NCI-H128 (cell line): ENCODE results near the gene SCN7A.
"Not testable (repeated sequence)": the region's sequence is repeated elsewhere in the genome, so short reads cannot be mapped to it uniquely, and the experiment has no call there.

ENCODE experiments used
- DNase-seq: peaks from one replicate; lab custom pipeline; 2025; ENCODE audit not compliant: unreplicated experiment; lab: John Stamatoyannopoulos, UW

Gene SCN7A

GRCh38 chr2:166360906-166361305 lies 133.1 kb downstream of the SCN7A start:
- DNase-seq = no peak

DNA sequence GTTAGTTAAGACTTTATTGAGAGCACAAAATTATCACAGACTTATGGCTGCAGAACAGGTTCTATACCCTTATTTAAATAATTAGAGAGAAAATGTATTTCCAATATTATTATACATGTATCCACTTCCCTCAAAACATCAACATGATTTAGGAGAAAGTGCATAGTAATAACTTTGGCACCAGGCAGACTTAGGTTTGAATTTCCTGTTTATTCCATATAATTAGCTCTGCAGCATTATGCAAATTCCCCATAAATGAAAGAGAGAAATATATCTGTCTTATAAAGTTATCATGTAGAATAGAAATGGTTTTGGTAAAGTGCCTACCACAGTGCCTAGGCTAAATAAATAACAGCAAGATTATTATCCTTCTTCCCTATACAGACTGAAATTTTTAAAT lies 133.6 kb downstream of the SCN7A start:
- DNase-seq = no peak

GRCh38 chr2:166357950-166358321 lies 136.1 kb downstream of the SCN7A start:
- not testable (repeated sequence) for DNase-seq

- DNase-seq = no peak
Observed at GRCh38 chr2:166357068-166357949, 136.7 kb downstream of the SCN7A start.
